Activated CD4-positive, alpha-beta T cell treated with anti-CD3 and anti-CD28 coated beads, Interleukin-2, Interleukin-4, amounts not matched to agents 100 ng/mL and 50 ng/mL, durations not matched to agents 16 hours and 8 hours (primary cell): Measurements from ENCODE around the gene CDNF.
A peak's percentile ranks its signal among the peaks of the same experiment; 100 is the strongest.
"Not testable (repeated sequence)": the region's sequence is repeated elsewhere in the genome, so short reads cannot be mapped to it uniquely, and the experiment has no call there.

Source experiments
- DNase-seq: peaks from one replicate; pipeline ENCODE4 v3.0.0-alpha.2; 2020; ENCODE audit warnings: low spot score

The CDNF gene

GRCh38 chr10:14839305-14839695, 1.5 kb upstream of the CDNF start:
- peak; percentile 8 for DNase-seq

DNA sequence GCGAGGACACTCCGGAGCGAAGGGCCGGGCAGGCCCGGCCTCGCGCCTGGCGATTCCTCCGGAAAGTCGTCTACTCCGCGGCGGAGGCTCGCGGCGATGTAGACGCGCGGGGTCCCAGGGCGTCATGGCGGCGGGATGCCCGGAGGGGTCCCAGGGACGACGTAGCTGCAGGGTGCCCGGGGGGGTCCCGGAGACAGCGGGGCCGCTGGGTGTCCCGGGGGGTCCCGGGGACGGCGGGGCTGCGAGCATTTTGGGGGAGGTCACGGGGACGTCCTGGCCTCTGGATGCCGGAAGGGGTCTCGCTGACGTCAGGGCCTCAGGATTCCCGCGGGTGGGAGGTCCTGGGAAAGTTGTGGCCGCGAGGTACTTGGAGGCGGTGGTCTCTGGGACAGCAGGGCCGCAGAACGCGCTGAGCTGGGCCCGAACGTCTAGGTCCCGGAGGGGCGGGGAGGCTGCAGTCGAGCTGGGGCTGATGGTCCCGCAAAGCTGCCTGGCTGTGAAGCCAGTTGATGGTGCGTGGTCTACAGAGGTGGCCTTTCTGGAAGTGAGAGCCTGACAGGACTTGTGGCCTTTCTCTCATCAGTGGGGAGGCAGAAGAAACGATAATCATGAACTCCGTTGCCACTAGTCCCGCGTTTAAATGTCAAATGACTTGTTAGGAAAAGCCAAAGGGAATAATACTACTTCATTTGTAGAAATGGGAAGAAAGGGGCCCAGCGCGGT, 906 bp upstream of the CDNF start:
- peak; percentile 5 for DNase-seq

- DNase-seq = no peak
Measured at GRCh38 chr10:14837003-14837756, 657 bp downstream of the CDNF start.

- DNase-seq = no peak
Measured at GRCh38 chr10:14836208-14836607, 1.6 kb downstream of the CDNF start.

- no peak for DNase-seq
Measured at GRCh38 chr10:14833106-14833505, 4.7 kb downstream of the CDNF start.

DNA sequence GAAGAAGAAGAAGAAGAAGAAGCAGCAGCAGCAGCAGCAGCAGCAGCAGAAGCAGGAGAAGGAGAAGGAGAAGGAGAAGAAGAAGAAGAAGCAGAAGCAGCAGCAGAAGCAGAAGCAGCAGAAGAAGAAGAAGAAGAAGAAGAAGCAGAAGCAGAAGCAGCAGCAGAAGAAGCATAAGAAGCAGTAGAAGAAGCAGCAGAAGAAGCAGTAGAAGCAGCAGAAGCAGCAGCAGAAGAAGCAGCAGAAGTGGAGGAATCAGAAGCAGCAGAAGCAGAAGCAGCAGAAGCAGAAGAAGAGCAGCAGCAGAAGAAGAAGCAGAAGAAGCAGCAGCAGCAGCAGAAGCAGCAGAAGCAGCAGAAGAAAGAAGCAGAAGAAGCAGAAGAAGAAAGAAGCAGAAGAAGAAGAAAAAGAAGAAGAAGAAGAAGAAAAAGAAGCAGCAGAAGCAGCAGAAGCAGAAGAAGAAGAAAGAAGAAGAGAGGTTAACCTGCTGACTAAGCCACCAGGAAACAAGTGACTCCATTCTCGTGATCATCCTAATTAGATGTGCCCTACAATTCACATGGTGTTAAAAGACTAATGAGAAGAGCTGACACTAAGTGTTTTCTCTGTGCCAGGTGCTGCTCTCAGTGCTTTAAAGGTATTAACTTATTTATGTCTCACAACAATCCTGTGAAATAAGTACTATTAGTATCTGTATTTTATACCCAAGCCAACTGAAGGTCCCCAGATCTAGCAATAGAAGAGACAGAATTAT, 11.6 kb downstream of the CDNF start:
- DNase-seq = no peak

DNA sequence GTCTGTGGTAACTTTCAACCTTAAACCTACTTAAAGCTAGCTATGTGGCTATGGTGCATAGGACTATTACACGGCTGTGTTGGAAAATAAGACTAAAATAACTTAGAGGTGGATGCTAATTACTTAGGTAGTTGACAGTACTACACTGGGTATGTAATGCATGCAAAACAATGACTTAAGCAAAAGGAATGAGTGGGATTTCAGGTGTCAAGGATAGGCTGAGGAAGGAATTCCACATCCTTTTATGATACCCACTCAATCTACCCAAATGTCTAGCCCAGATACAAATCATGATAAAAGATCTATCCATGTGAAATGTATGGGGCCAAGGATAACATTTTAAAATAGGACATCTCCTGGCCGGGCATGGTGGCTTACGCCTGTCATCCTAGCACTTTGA, 13.9 kb downstream of the CDNF start:
- no peak for DNase-seq

DNA sequence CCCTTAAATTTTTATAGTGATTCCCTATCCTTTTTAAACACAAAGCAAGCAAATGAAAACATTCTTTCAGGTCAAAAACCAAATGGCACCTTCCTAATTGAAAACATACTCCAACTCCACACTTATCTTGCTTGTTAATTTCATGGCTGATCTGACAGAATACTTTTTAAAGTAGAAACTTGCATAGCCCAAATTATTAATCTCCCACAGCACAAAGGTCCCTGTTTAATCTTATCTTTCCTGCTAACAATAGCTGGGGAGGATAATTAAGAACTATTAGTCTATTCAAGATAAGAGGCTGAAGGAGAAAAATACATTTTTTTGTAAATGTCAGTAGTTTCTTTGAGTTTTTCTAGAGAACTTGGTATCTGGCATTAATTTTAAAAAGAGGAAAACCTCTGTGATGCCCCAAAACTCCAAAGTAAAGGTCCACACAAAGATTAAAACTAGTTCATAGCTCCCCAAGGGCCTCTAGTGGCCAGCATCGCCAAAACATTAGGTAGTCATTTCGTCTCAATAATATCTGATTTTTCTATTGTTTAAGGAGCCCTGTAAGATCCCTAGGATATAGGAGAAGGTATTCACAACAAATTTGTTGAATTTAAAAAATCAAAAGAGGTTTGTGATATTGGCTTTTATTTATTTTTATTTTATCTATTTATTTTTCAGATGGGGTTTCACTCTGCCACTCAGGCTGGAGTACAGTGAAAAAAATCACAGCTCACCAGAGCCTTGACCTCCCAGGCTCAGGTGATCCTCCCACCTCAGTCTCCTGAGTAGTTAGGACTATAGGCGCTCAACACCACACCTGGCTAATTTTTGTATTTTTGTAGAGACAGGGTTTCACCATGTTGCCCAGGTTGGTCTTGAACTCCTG, 14.7 kb downstream of the CDNF start:
- peak; percentile 41 for DNase-seq

GRCh38 chr10:14821635-14822375, 16.0 kb downstream of the CDNF start:
- no peak for DNase-seq

DNA sequence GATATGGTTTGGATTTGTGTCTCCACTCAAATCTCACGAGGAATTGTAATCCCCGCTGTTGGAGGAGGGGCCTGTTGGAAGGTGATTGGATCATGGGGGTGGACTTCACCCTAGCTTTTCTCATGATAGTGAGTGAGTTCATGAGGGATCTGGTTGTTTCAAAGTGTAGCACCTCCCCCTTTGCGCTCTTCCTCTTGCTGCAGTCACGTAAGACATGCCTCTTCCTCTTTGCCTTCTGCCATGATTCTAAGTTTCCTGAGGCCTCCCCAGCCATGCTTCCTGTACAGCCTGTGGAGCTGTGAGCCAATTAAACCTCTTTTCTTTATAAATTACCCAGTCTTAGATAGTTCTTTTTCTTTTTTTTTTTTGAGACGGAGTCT, 17.1 kb downstream of the CDNF start:
- no peak for DNase-seq

DNA sequence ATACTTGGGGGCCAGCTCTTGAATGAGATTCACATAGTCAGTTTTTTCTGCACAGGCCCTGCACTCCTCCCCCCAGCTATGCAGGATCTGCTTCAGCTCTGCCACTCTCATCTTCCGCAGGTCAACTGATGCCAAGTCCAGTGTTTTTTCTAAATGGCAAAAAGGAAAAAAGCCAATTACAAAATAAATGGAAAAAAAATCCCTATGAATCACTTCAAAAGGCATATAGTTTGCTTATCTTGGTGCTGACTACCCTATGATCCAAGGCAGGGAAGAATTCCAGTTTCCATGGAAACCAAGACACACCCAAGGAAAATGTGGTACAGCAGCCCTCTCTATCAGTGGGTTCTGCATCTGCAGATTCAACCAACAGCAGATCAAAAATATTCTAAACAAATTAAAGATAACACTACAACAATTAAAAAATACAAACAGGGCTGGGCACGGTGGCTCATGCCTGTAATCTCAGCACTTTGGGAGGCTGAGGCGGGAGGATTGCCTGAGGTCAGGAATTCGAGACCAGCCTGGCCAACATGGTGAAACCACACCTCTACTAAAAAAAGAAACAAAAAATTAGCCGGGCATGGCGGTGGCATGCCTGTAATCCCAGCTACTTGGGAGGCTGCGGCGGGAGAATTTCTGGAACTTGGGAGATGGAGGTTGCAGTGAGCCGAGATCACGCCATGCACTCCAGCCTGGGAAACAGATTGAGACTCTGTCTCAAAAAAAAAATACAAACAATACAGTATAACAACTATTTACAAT, 17.6 kb downstream of the CDNF start:
- no peak for DNase-seq

DNA sequence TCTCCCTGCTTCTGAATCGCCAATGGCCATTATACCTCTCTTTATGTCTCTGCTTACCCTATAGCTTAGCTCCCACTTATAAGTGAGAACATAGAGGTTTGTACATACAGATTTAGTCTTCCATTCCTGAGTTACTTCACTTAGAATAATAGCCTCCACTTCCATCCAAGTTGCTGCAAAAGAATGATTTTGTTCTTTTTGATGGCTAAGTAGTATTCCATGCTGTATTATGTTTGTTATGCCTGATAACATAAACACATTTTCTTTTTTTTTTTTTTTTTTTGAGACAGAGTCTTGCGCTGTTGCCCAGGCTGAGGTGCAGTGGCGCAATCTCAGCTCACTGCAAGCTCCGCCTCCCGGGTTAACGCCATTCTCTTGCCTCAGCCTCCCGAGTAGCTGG, 21.1 kb downstream of the CDNF start:
- not testable (repeated sequence) for DNase-seq

DNA sequence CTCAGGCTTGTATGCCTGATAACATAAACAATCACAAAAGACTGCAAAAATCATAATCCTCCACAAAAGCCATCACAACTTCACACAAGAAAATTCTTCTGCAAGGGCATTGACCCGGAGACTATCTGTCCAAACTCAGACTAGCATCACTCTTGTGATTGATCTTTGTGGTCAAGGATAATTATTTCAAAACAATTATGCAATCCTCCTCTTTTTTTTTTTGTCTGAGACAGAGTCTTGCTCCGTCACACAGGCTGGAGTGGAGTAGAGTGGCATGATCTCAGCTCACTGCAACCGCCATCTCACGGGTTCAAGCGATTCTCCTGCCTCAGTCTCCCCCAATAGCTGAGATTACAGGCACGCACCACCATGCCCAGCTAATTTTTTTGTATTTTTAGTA, 22.2 kb downstream of the CDNF start:
- no peak for DNase-seq

- peak; percentile 19 for DNase-seq
Measured at GRCh38 chr10:14812271-14812670, 25.6 kb downstream of the CDNF start.

- DNase-seq = no peak
Measured at GRCh38 chr10:14810969-14811953, 26.6 kb downstream of the CDNF start.

GRCh38 chr10:14806318-14806717, 31.5 kb downstream of the CDNF start:
- no peak for DNase-seq

DNA sequence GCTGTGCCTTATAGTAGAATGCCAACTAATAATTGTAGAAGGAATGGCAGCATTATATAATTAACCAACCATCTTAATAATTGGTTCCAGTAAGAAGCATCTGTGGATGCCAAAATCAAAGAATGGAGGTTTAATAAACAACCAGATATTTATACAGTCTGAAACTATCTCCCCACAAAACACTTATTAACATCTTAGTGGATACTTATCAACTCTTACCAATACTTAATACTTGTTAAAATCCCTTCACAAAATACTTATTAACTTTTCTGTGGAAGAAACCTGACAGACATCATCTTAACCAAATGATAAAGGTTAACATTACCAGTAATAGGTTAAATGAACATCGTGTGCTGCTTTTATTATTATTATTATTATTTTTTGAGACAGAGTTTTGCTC, 34.0 kb downstream of the CDNF start:
- DNase-seq = no peak

GRCh38 chr10:14801723-14802122, 36.1 kb downstream of the CDNF start:
- no peak for DNase-seq

GRCh38 chr10:14800397-14800796, 37.4 kb downstream of the CDNF start:
- no peak for DNase-seq
